Measurements from ENCODE around the gene RINL. TPM values are rescaled to one million over a fixed set of nuclear protein-coding genes. Genes with fewer than 3 reads are reported as not detected.

Gene RINL
- total and polyA plus RNA-seq, 2 of the 8 experiments (the other 6 are each of a cell fraction or from before 2014, with no cell fraction given), result 11.1 to 11.9 TPM

DNA sequence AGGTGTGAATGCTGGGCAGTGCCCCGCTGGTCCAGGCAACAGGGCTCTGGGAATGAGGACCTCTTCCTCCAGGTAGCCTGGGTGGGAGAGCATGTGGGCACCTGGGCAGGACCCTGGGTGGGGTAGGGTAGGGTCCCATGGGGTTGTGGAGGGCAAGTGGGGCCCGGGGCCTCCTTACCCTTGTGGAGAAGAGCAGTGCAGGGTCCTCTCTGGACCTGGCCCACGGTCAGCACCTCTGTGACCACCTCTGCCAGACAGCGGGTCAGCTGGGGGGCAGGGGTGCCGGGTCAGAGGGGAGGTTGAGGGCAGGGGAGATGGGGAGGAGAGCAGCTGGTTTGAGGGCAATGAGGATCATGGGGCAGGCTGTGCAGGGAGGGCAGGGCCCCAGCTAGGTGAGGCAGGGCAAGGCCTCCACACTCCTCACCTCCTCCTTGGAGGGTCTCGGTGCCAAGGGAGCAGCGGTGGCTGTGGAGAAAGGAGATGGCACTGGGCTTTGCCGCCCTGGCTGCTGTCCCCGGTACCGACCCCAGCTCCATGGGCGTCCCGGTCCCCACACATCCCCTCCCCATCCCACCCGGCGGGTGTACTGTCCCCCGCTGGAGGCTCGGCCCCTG lies 33.4 kb upstream of the RINL start:
- Histone ChIP-seq H3K23me2 (ENCODE audit: low read depth, low read length) (no peaks in the 10 kb centered on the region; the same call in 1 of the 2 replicates), H2BK5ac (ENCODE audit: low read depth, low read length) (no peak overlapping the region), H3K18ac (ENCODE audit: extremely low read depth, low read length) (no peak overlapping the region; the same call in 1 of the 2 replicates), H3K4me2 (ENCODE audit: insufficient read depth in 1 of 2, low read depth in 2 of 2, low read length in 2 of 2) (no peak overlapping the region), H4K20me1 (replicated peaks in 1 of 2; ENCODE audit: control insufficient read depth in 1 of 2, insufficient read depth in 2 of 2, low read length in 2 of 2) (peaks cover 0 to 3% of the 10 kb centered on the region in 2 experiments), H3K4me1 (replicated peaks in 1 of 4; ENCODE audit: control insufficient read depth in 3 of 4, insufficient read depth in 4 of 4, low read length in 3 of 4) (peaks cover 0 to 8% (median 1%) of the 10 kb centered on the region in 4 experiments; a peak in 3 of 7 replicates), H2AFZ (ENCODE audit: low read length) (no peak overlapping the region), H4K91ac (replicated peaks; ENCODE audit: insufficient read length, low read length) (no peak overlapping the region), H3K23ac (ENCODE audit: insufficient read length) (no peak overlapping the region), H3K14ac (ENCODE audit: insufficient read length) (no peak overlapping the region), H2BK15ac (ENCODE audit: low read length) (no peak overlapping the region), H3K9me3 (ENCODE audit: insufficient read depth in 2 of 2, low read depth in 1 of 2, low read length in 1 of 2) (no peaks in the 10 kb centered on the region; a peak in 1 of 4 replicates), H3K56ac (replicated peaks; ENCODE audit: insufficient read length, low read depth, low read length) (no peak overlapping the region), H2BK20ac (ENCODE audit: low read length) (no peak overlapping the region), H3K27me3 (replicated peaks in 1 of 4; ENCODE audit: control insufficient read depth in 3 of 4, extremely low read depth in 1 of 4, insufficient read depth in 3 of 4, low read length in 3 of 4) (no peaks in the 10 kb centered on the region; a peak in 1 of 7 replicates), H4K5ac (ENCODE audit: insufficient read length, low read depth, low read length) (no peak overlapping the region), H3K9ac (replicated peaks in 1 of 4; ENCODE audit: extremely low read depth in 1 of 4, low read depth in 3 of 4, low read length in 3 of 4) (no peak overlapping the region), H2BK12ac (ENCODE audit: low read depth, low read length) (no peak overlapping the region), H3K36me3 (ENCODE audit: control insufficient read depth in 2 of 4, insufficient read depth in 4 of 4, low read length in 3 of 4) (peaks cover 0 to 12% (median under 1%) of the 10 kb centered on the region in 4 experiments; a peak in 3 of 8 replicates), H2BK120ac (replicated peaks; ENCODE audit: low read depth, low read length) (no peak overlapping the region), H4K8ac (ENCODE audit: extremely low read depth, insufficient read depth, low read length) (no peak overlapping the region; the same call in 1 of the 2 replicates), H3K79me1 (ENCODE audit: low read depth, low read length) (no peaks in the 10 kb centered on the region), H3K4ac (replicated peaks; ENCODE audit: insufficient read length, low read depth, low read length) (no peak overlapping the region), H2AK5ac (ENCODE audit: low read depth, low read length) (no peak overlapping the region), H3K79me2 (ENCODE audit: control insufficient read depth in 1 of 2, insufficient read depth in 2 of 2, low read length in 2 of 2) (no peaks in the 10 kb centered on the region), H3K27ac (ENCODE audit: low read depth, low read length) (no peak overlapping the region), H3K4me3 (ENCODE audit: extremely low read depth in 1 of 4, insufficient read depth in 2 of 4, low read depth in 3 of 4, low read length in 4 of 4) (0 out of 8 replicates have a peak overlapping the region, but pooled peaks of 1 of the 4 experiments have one; percentile 12)
- CTCF ChIA-PET (ENCODE audit: partially characterized antibody), result interaction anchor here (0.6 to 1.3 kb wide), 2 partner anchors 12 to 163 kb away, joined by 3 read pairs; partner anchors contain the start of genes NFKBIB and SIRT2
- DNase-seq (ENCODE audit: low read depth in 1 of 2, low spot score in 2 of 2) (no peak), FAIRE-seq (no peak)
- WGBS, 2 experiments (ENCODE audit: extremely low coverage in 1 of 2, insufficient coverage in 1 of 2, insufficient read length in 1 of 2, insufficient replicate concordance in 2 of 2, low coverage in 1 of 2, low lambda C conversion rate in 2 of 2, missing lambda C conversion rate in 1 of 2), result 74% methylated on average over 11 of the region's 16 CpGs; no CpG with 5 or more reads in 1 of the 2 experiments
- POLR2A ChIA-PET (ENCODE audit: partially characterized antibody), result interaction anchor here (0.8 to 1.4 kb wide), 11 partner anchors 9 to 74 kb away, joined by 3 to 6 read pairs (median 3); partner anchors contain the start of gene NFKBIB
- TF ChIP-seq HDAC6 (IDR thresholded peaks at IDR 0.05; ENCODE audit: low read depth, low read length), result no peak
- TF ChIP-seq RNF2 (IDR thresholded peaks at IDR 0.05; ENCODE audit: borderline replicate concordance, low read depth, low read length, missing control alignments, poor library complexity, severe bottlenecking), result no peak
- TF ChIP-seq HDAC2 (IDR thresholded peaks at IDR 0.05; ENCODE audit: borderline replicate concordance in 1 of 2, low read depth in 2 of 2, low read length in 2 of 2), result no peak
- TF ChIP-seq, protein P1, sequence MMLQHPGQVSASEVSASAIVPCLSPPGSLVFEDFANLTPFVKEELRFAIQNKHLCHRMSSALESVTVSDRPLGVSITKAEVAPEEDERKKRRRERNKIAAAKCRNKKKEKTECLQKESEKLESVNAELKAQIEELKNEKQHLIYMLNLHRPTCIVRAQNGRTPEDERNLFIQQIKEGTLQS (IDR thresholded peaks at IDR 0.05; ENCODE audit: insufficient read depth, low read depth, low read length), result no peak
- TF ChIP-seq RBBP5 (IDR thresholded peaks at IDR 0.05; ENCODE audit: borderline replicate concordance, low read depth, low read length), result no peak
- no peak for TF ChIP-seq ZNF274 (IDR thresholded peaks at IDR 0.05; ENCODE audit: borderline replicate concordance, extremely low read depth, low read length)
- no peak for TF ChIP-seq BCL11A (IDR thresholded peaks at IDR 0.05; ENCODE audit: low read depth in 2 of 2, low read length in 2 of 2)
- TF ChIP-seq BACH1 (IDR thresholded peaks at IDR 0.05; ENCODE audit: low read length), result no peak
- TF ChIP-seq GABPA (IDR thresholded peaks at IDR 0.05; ENCODE audit: borderline replicate concordance, insufficient read depth, low read length), result no peak
- TF ChIP-seq TAF7 (optimal IDR thresholded peaks at IDR 0.05; ENCODE audit: borderline replicate concordance, low read depth, low read length), result no peak
- TF ChIP-seq JUN (IDR thresholded peaks at IDR 0.05; ENCODE audit: low read depth, low read length), result no peak

All from H1 (cell line).